Type B pancreatic cell (in vitro differentiated cells): ENCODE measurements around the gene RIOX2. TPM values are rescaled to one million over a fixed set of nuclear protein-coding genes. Genes with fewer than 3 reads are reported as not detected.
"Not testable (repeated sequence)": the region's sequence is repeated elsewhere in the genome, so short reads cannot be mapped to it uniquely, and the experiment has no call there.

ENCODE experiments used
- DNase-seq: peaks from one replicate; pipeline ENCODE4 v3.0.0; 2021; ENCODE audit warnings: mixed read lengths; ENCODE audit not compliant: unreplicated experiment; ENCODE audit errors: extremely low spot score
- H3K27ac Mint-ChIP-seq: 2 replicates; pipeline ENCODE4 v1.8.0; 2021; ENCODE audit warnings: mild to moderate bottlenecking, mixed read lengths
- H3K27me3 Mint-ChIP-seq: 2 replicates; pipeline ENCODE4 v1.8.0; 2021; ENCODE audit warnings: mixed read lengths
- H3K36me3 Mint-ChIP-seq: 2 replicates; pipeline ENCODE4 v1.8.0; 2021; ENCODE audit warnings: mixed read lengths
- H3K4me1 Mint-ChIP-seq: one replicate; pipeline ENCODE4 v1.8.0; 2021; ENCODE audit warnings: mixed read lengths; ENCODE audit not compliant: unreplicated experiment
- H3K4me3 Mint-ChIP-seq: 2 replicates; pipeline ENCODE4 v1.8.0; 2021; ENCODE audit warnings: mild to moderate bottlenecking, mixed read lengths
- H3K9me3 Mint-ChIP-seq: 2 replicates; pipeline ENCODE4 v1.8.0; 2021; ENCODE audit warnings: mixed read lengths
- total RNA-seq: library from RNA; stranded (reverse); gene quantifications from 2 replicates; pipeline ENCODE4 v1.2.1, GENCODE V29; 2021; ENCODE audit warnings: low replicate concordance
- TF ChIP-seq, protein P1 (sequence below): fragments of 200-600 bp; sonication (generic); conservative IDR thresholded peaks from 2 replicates; pipeline ENCODE4 v1.5.0; 2021; ENCODE audit warnings: antibody characterized with exemption, mild to moderate bottlenecking

The RIOX2 gene
- total RNA-seq, 1 donor from 2014 or later = 27.9 TPM

DNA sequence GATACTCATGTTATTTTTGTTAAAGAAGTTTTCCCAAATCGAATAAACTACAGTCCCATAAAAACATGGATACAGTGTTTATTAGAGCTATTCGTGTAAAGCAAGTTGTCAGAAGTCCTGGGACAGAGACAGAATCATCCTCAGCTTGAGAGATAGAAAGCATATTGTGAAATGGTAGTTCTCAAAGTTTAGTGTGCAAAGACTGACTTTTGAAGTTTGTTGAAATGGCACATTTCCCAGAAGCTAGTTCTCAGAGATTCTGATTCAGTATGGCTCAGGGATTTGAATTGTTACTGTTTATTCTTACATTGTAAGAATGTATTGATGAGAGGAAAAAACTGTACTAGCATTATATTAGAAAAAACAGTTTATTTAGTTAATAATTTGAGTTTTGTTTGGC lies 40.7 kb upstream of the RIOX2 start:
- Mint-ChIP-seq H3K36me3 (no peaks in the 10 kb centered on the region), H3K27ac (no peak overlapping the region), H3K9me3 (no peaks in the 10 kb centered on the region), H3K27me3 (peaks cover 3% of the 10 kb centered on the region), H3K4me3 (no peak overlapping the region), H3K4me1 (peaks cover 5% of the 10 kb centered on the region)
- no peak for DNase-seq
- TF ChIP-seq, protein P1, sequence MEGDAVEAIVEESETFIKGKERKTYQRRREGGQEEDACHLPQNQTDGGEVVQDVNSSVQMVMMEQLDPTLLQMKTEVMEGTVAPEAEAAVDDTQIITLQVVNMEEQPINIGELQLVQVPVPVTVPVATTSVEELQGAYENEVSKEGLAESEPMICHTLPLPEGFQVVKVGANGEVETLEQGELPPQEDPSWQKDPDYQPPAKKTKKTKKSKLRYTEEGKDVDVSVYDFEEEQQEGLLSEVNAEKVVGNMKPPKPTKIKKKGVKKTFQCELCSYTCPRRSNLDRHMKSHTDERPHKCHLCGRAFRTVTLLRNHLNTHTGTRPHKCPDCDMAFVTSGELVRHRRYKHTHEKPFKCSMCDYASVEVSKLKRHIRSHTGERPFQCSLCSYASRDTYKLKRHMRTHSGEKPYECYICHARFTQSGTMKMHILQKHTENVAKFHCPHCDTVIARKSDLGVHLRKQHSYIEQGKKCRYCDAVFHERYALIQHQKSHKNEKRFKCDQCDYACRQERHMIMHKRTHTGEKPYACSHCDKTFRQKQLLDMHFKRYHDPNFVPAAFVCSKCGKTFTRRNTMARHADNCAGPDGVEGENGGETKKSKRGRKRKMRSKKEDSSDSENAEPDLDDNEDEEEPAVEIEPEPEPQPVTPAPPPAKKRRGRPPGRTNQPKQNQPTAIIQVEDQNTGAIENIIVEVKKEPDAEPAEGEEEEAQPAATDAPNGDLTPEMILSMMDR = no peak

DNA sequence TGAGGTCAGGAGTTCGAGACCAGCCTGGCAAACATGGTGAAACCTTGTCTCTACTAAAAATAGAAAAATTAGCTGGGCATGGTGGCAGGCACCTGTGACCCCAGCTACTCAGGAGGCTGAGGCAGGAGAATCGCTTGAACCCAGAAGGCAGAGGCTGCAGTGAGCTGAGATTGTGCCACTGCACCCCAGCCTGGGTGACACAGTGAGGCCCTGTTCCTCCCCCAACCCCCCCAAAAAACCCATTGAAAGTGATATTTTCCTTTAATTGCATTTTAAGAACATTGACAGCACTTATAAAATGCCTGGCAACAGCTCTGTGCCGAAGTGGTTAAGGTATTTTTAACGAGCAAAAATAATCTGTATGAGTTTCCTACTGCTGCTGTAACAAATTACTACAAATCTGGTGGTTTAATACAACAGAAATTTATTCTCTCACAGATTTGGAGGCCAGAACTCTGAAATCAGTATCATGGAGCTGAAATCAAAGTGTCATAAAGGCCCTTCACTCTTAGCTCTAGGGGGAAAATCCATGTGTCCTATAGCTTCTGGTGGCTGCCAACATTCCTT lies 38.7 kb upstream of the RIOX2 start:
- not testable (repeated sequence) for H3K9me3 Mint-ChIP-seq, H3K27me3 Mint-ChIP-seq, H3K36me3 Mint-ChIP-seq, DNase-seq, H3K27ac Mint-ChIP-seq, H3K4me1 Mint-ChIP-seq, H3K4me3 Mint-ChIP-seq

DNA sequence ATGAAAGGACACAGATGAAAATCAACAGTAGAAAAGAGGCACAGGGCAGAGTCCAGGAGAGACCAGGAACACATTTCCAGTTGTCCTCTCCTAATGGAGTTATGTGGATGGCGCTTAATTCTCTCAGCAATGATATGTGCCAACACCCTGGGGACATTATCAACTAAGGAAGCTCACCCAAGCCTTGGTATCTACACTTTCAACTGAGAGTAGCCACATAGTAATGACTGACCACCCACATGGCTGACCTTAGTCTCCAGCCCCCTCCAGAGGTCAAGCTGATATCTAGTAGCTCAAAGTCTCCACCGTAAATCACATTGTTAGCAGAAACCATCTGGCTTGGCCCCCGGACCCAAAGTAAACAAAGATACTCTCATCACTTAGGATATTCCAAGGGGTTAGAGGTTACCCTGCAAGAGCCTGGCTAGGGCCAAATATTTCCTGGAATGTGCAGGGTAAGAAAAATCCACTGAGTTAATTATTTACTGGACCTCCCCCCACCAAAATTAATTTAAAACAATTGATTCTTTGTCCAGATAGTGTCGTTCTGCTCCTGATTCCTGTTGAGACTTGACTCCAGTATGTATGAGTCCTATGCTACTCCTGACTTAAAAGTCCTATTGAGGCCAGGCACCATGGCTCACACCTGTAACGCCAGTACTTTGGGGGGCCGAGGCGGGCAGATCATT lies 38.1 kb upstream of the RIOX2 start:
- Mint-ChIP-seq H3K36me3 (no peaks in the 10 kb centered on the region), H3K4me1 (peaks cover 5% of the 10 kb centered on the region), H3K4me3 (no peak overlapping the region), H3K27me3 (peaks cover 3% of the 10 kb centered on the region), H3K9me3 (no peaks in the 10 kb centered on the region), H3K27ac (no peak overlapping the region)
- DNase-seq = no peak
- TF ChIP-seq, protein P1 = no peak

DNA sequence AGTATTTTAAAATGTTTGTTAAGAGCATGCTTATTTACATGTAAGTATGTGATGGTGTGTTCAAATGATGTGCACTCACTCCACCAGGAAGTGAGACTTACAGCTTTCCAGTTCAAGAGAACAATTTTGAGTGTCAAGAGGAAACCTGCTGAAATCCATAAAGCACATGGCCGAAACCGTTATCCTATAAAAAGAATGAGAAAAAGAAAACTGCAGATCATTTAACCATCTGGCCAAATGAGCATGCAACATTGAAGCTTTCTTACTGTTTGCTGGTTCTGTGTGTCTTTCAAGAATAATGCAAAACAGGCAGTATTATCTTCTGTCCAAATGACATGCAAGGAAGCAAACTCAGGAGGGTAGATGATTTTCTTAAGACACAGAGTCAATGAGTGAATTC lies 36.6 kb upstream of the RIOX2 start:
- H3K9me3 Mint-ChIP-seq = no peaks in the 10 kb centered on the region
- H3K27ac Mint-ChIP-seq = no peak overlapping the region
- H3K4me1 Mint-ChIP-seq = peaks cover 3% of the 10 kb centered on the region
- H3K36me3 Mint-ChIP-seq = no peaks in the 10 kb centered on the region
- DNase-seq = no peak
- TF ChIP-seq, protein P1 = no peak
- no peak overlapping the region for H3K4me3 Mint-ChIP-seq
- H3K27me3 Mint-ChIP-seq = peaks cover 3% of the 10 kb centered on the region

DNA sequence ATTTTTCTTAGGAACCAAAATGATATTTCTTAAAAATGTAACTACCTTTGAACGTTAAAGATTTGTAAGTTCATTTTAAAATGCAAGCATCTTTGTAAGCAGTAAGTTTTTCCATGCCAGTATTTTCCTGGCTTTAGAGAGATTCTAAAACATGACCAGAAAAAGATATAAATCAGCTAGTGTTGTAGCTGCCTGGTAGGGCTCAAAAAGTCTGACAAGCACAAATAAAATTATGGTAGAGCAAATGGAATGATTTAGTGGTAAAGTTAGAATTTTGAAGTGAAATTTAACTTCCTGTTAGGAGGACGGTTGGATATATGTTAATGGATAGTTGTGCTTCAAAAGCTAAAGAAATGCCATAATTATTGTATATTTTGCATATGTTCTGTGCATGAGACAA lies 33.2 kb upstream of the RIOX2 start:
- Mint-ChIP-seq H3K27me3 (peaks cover 6% of the 10 kb centered on the region), H3K4me1 (no peaks in the 10 kb centered on the region), H3K27ac (no peak overlapping the region), H3K9me3 (no peaks in the 10 kb centered on the region), H3K36me3 (no peaks in the 10 kb centered on the region), H3K4me3 (no peak overlapping the region)
- DNase-seq = no peak
- TF ChIP-seq, protein P1 = no peak

DNA sequence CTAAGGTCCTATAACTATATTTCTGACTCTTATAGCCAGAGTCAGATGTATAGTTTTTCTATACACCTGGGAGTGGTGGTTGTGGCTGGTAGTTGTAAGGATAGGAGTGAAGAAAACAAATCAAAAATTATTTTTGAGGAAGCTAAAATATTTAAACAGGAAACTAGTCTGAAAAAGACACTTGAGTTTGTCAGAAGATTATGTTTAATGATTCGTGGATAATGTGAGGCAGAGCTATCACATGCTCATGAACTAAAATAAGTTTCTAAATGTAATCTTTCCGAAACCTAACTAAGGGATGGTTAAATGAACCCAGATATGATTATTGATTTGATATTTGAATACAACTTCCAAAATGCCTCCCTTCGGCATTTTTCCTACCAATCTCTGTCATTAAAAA lies 32.5 kb upstream of the RIOX2 start:
- no peak for DNase-seq
- no peaks in the 10 kb centered on the region for H3K4me1 Mint-ChIP-seq
- no peaks in the 10 kb centered on the region for H3K36me3 Mint-ChIP-seq
- no peak overlapping the region for H3K27ac Mint-ChIP-seq
- TF ChIP-seq, protein P1 = no peak
- no peak overlapping the region for H3K4me3 Mint-ChIP-seq
- peaks cover 6% of the 10 kb centered on the region for H3K27me3 Mint-ChIP-seq
- H3K9me3 Mint-ChIP-seq = no peaks in the 10 kb centered on the region
